IPS DF 6.9 (cell line): Measurements from ENCODE around the gene AMTN.
A peak's percentile ranks its signal among the peaks of the same experiment; 100 is the strongest.
"Not testable (repeated sequence)": the region's sequence is repeated elsewhere in the genome, so short reads cannot be mapped to it uniquely, and the experiment has no call there.

Source experiments
- DNase-seq: peaks from one replicate; pipeline ENCODE4 v3.0.0-alpha.2; 2013; ENCODE audit warnings: low read depth, low spot score
- H3K27ac ChIP-seq: one replicate; pipeline ENCODE4 v1.5.1; 2013; ENCODE audit warnings: low read length, control low read depth
- H3K27me3 ChIP-seq: 2 replicates; pipeline ENCODE4 v1.6.1; 2013; ENCODE audit warnings: mild to moderate bottlenecking, low read length; ENCODE audit not compliant: control insufficient read depth, insufficient read depth
- H3K36me3 ChIP-seq: 2 replicates; pipeline ENCODE4 v1.6.1; 2013; ENCODE audit warnings: low read length; ENCODE audit not compliant: control insufficient read depth, insufficient read depth
- H3K4me1 ChIP-seq: 2 replicates; pipeline ENCODE4 v1.6.1; 2013; ENCODE audit warnings: low read length; ENCODE audit not compliant: control insufficient read depth, insufficient read depth
- H3K4me3 ChIP-seq: 2 replicates; pipeline ENCODE4 v1.5.1; 2013; ENCODE audit warnings: mild to moderate bottlenecking, low read length
- H3K9me3 ChIP-seq: 2 replicates; pipeline ENCODE4 v1.6.1; 2013; ENCODE audit warnings: low read length, inconsistent platforms; ENCODE audit not compliant: control insufficient read depth, insufficient read depth
- WGBS: extraction: QIAGEN DNeasy Blood & Tissue Kit; methylation state at CpG from one replicate; pipeline ENCODE4 v1.1.7; 2013; ENCODE audit warnings: mixed read lengths, missing lambda C conversion rate; ENCODE audit not compliant: insufficient read length, insufficient coverage; 5-methylcytosine and 5-hydroxymethylcytosine counted together

Gene AMTN, protein sequence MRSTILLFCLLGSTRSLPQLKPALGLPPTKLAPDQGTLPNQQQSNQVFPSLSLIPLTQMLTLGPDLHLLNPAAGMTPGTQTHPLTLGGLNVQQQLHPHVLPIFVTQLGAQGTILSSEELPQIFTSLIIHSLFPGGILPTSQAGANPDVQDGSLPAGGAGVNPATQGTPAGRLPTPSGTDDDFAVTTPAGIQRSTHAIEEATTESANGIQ

GRCh38 chr4:70518269-70518668 lies at the start of gene AMTN:
Gene AMTN (plus strand): TSS chr4:70518569. CDS start chr4:70518778, 209 bp downstream.
- Histone ChIP-seq H3K36me3 (no peaks in the 10 kb centered on the region), H3K27me3 (no peaks in the 10 kb centered on the region), H3K4me3 (no peak within 1 kb of the TSS), H3K9me3 (no peaks in the 10 kb centered on the region), H3K27ac (no peak within 1 kb of the TSS), H3K4me1 (no peaks in the 10 kb centered on the region)
- no peak for DNase-seq
- WGBS: no CpG with 5 or more reads among the region's 2 CpGs

GRCh38 chr4:70471897-70472296 lies 46.5 kb upstream of the AMTN start, which contains the start of gene MUC7:
Gene MUC7 (plus strand): TSS chr4:70472197. CDS start chr4:70474022, 1,825 bp downstream.
- WGBS: no CpG with 5 or more reads among the region's 4 CpGs
- Histone ChIP-seq H3K36me3 (no peaks in the 10 kb centered on the region), H3K27me3 (no peaks in the 10 kb centered on the region), H3K9me3 (no peaks in the 10 kb centered on the region), H3K27ac (no peak within 1 kb of the TSS), H3K4me3 (no peak within 1 kb of the TSS), H3K4me1 (no peaks in the 10 kb centered on the region)
- DNase-seq: no peak

- Histone ChIP-seq H3K36me3 (no peaks in the 10 kb centered on the region), H3K9me3 (no peaks in the 10 kb centered on the region), H3K27ac (no peak overlapping the region), H3K4me1 (no peaks in the 10 kb centered on the region), H3K4me3 (no peak overlapping the region), H3K27me3 (no peaks in the 10 kb centered on the region)
- WGBS: 100% methylated on average over 2 of the region's 4 CpGs
- no peak for DNase-seq
Measured at GRCh38 chr4:70473679-70474078, 44.7 kb upstream of the AMTN start.

DNA sequence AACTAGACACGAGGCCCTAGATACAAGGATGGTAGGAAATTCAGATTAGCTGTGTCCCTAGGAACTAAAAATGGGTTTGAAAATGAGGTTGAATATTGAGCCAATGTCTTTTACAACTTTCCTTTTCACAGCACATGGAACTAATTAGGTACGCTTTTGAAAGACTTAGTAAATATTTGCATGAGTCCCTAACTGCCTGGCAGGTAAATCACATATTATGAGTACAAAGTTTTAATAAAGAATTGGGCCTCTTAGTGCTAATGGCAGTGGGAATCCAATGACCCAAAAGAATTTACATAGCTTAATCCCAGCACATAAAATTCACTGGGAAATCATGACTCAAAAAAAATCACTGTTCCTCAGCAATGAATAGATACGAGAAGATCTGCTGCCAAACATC lies 29.6 kb upstream of the AMTN start:
- Histone ChIP-seq H3K27me3 (no peaks in the 10 kb centered on the region), H3K4me1 (no peaks in the 10 kb centered on the region), H3K9me3 (no peaks in the 10 kb centered on the region), H3K36me3 (no peaks in the 10 kb centered on the region), H3K27ac (no peak overlapping the region), H3K4me3 (no peak overlapping the region)
- no peak for DNase-seq
- WGBS: no CpG with 5 or more reads among the region's 3 CpGs

DNA sequence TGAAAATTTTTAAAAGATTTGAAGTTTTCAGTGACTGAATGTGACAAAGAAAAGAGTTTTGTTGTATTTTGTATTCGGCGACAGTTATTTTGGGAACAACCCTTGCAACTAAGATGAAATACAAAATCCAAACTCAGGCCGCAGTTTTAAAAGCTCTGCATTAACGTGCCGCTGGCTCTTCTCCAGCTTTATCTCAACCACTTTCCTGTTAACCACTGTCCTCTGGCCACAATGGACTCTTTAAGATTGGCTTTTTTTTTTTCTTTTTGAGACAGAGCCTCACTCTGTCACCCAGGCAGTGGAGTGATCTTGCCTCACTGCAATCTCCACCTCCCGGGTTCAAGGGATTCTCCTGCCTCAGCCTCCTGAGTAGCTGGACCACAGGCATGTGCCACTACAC lies 22.1 kb upstream of the AMTN start:
- H3K9me3 ChIP-seq: no peaks in the 10 kb centered on the region
- H3K27me3 ChIP-seq: no peaks in the 10 kb centered on the region
- no peaks in the 10 kb centered on the region for H3K36me3 ChIP-seq
- H3K4me3 ChIP-seq: no peak overlapping the region
- DNase-seq: no peak
- no peaks in the 10 kb centered on the region for H3K4me1 ChIP-seq
- H3K27ac ChIP-seq: no peak overlapping the region
- WGBS: no CpG with 5 or more reads among the region's 6 CpGs

DNA sequence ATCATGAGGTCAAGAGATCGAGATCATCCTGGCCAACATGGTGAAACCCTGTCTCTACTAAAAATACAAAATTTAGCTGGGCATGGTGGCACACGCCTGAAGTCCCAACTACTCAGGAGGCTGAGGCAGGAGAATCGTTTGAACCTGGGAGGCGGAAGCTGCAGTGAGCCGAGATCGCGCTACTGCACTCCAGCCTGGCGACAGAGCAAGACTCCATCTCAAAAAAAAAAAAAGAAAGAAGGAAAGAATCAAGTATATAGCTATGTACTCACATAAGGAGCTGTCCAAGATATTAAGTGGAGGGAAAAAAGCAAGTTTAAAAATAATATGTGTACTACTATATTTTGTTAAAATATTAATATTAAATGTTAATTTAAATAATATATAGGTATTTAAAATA lies 16.5 kb upstream of the AMTN start:
- not testable (repeated sequence) for H3K27me3 ChIP-seq, H3K9me3 ChIP-seq, H3K4me1 ChIP-seq, H3K4me3 ChIP-seq, H3K27ac ChIP-seq, DNase-seq, H3K36me3 ChIP-seq
- no CpG with 5 or more reads among the region's 8 CpGs for WGBS

- no peak overlapping the region for H3K4me3 ChIP-seq
- no peaks in the 10 kb centered on the region for H3K4me1 ChIP-seq
- no peak for DNase-seq
- WGBS: no CpG with 5 or more reads among the region's 4 CpGs
- H3K36me3 ChIP-seq: no peaks in the 10 kb centered on the region
- H3K9me3 ChIP-seq: no peaks in the 10 kb centered on the region
- no peaks in the 10 kb centered on the region for H3K27me3 ChIP-seq
- no peak overlapping the region for H3K27ac ChIP-seq
Measured at GRCh38 chr4:70504733-70505132, 13.6 kb upstream of the AMTN start.

GRCh38 chr4:70505151-70505748 lies 13.1 kb upstream of the AMTN start:
- no CpG with 5 or more reads among the region's 7 CpGs for WGBS
- Histone ChIP-seq H3K4me1 (no peaks in the 10 kb centered on the region), H3K27me3 (no peaks in the 10 kb centered on the region), H3K36me3 (no peaks in the 10 kb centered on the region), H3K4me3 (no peak overlapping the region), H3K9me3 (no peaks in the 10 kb centered on the region), H3K27ac (no peak overlapping the region)
- peak; percentile 31 for DNase-seq

DNA sequence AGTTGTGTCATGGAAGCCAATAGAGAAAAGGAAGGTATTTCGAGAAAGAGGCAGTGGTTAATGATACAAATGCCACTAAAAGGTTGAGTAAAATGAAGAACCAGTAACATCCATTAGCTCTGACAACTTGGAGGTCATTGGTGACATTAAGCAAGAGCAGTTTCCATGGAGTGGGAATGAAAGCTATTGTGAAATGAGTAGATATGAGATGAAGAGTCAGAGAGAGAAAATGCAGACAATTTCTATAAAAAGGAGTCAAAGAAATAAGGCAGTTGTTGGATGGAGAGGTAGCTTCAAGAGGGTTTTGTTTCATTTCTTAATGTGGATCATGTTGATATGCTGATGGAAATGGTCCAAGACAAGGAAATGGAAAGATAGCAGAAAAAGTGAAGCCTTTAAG lies 9.6 kb upstream of the AMTN start:
- H3K27me3 ChIP-seq: no peaks in the 10 kb centered on the region
- H3K4me3 ChIP-seq: no peak overlapping the region
- H3K4me1 ChIP-seq: no peaks in the 10 kb centered on the region
- DNase-seq: no peak
- H3K27ac ChIP-seq: no peak overlapping the region
- H3K9me3 ChIP-seq: no peaks in the 10 kb centered on the region
- no CpG with 5 or more reads among the region's 1 CpG for WGBS
- no peaks in the 10 kb centered on the region for H3K36me3 ChIP-seq

GRCh38 chr4:70511365-70511764 lies 7.0 kb upstream of the AMTN start:
- H3K27me3 ChIP-seq: no peaks in the 10 kb centered on the region
- H3K4me1 ChIP-seq: no peaks in the 10 kb centered on the region
- H3K36me3 ChIP-seq: no peaks in the 10 kb centered on the region
- H3K27ac ChIP-seq: no peak overlapping the region
- WGBS: no CpG with 5 or more reads among the region's 3 CpGs
- no peak for DNase-seq
- H3K4me3 ChIP-seq: no peak overlapping the region
- H3K9me3 ChIP-seq: no peaks in the 10 kb centered on the region
